Pancreas (tissue), 10 donors: ENCODE results near the gene TNNI2. TPM values are rescaled to one million over a fixed set of nuclear protein-coding genes. Genes with fewer than 3 reads are reported as not detected.

ENCODE experiments used
- ATAC-seq, 4 donors: fragments of 200-7000 bp; cut with Tn5 transposase; one replicate each; pipeline versions ENCODE4 v1.8.0 to v1.9.1; 2020; ENCODE audit warnings: mild to moderate bottlenecking in 4 of 4, moderate library complexity in 4 of 4
- DNase-seq, 6 donors: peaks; one replicate each; pipeline ENCODE4 v3.0.0-alpha.2; 2020
- FAIRE-seq: peaks from 2 replicates; lab custom pipeline; 2012; peaks lifted over from hg19 to GRCh38; lab: Jason Lieb, UNC
- H3K27ac ChIP-seq, 4 donors: fragments of 200-600 bp; sonication (generic); 1 replicate in 3 of 4; 2 replicates in 1 of 4; pipeline versions ENCODE4 v1.5.0 to v1.8.0; 2020
- H3K27me3 ChIP-seq, 4 donors: fragments of 200-600 bp; one replicate each; pipeline ENCODE4 v1.8.0; 2021
- H3K36me3 ChIP-seq, 3 donors: fragments of 200-600 bp; sonication (generic) in 1 of 3; one replicate each; pipeline versions ENCODE4 v1.5.0 to v1.8.0; 2020 to 2021
- H3K4me1 ChIP-seq, 3 donors: fragments of 200-600 bp; one replicate each; pipeline ENCODE4 v1.8.0; 2021
- H3K4me3 ChIP-seq, 4 donors: fragments of 200-600 bp; sonication (generic) in 2 of 4; one replicate each; pipeline versions ENCODE4 v1.5.0 to v1.8.0; 2020 to 2021
- H3K9me3 ChIP-seq, 4 donors: fragments of 200-600 bp; one replicate each; pipeline ENCODE4 v1.8.0; 2021
- WGBS, 2 donors: extraction: QIAGEN DNeasy Blood & Tissue Kit; methylation state at CpG; one replicate each; pipeline ENCODE4 v1.1.7; 2013; 5-methylcytosine and 5-hydroxymethylcytosine counted together
- intact Hi-C, 3 donors: fragments of 100-400 bp; cut with DNase I; formaldehyde crosslinking; loops; one replicate each; pipeline versions ENCODE4 v1.11.1 to v1.14.2; 2022
- polyA plus RNA-seq, 2 donors: library from polyadenylated mRNA; stranded (reverse); fragments of 200-250 nt; gene quantifications; one replicate each; pipeline ENCODE4 v1.2.3, GENCODE V29; 2013
- total RNA-seq, 6 donors: library from RNA; stranded (reverse); fragmentation: NEBNext Ultra II Directional in 4 of 6; extraction: Animal tissue kit (Norgen Biotek cat#: 25700) in 4 of 6; gene quantifications; one replicate each; pipeline versions ENCODE4 v1.2.1 to v1.2.4, GENCODE V29; 2021 to 2023
- TF ChIP-seq, protein P1 (sequence below), 4 donors: fragments of 200-600 bp; sonication (generic) in 3 of 4; IDR thresholded peaks; one replicate each; pipeline versions ENCODE4 v1.5.0 to v1.8.0; 2021; ENCODE audit warnings: antibody characterized with exemption in 4 of 4
- donor health status: healthy with polysubstance abuse.
- donor health status: DM: no; HTN: no; CAD: no; lungs with moderate emphysema.
- donor health status: DM: no; HTN: no; CAD: no.
- donor health status: control.
- donor health status: control.
- donor health status: Bipolar disorder and iron deficiency.
- donor health status: DM: yes; HTN: yes; CAD: no.
- donor health status: DM: no; HTN: no; CAD: no.
- donor health status: DM: no; HTN: no; CAD: no.
- donor health status: DM: yes; HTN: yes; CAD: no.

Gene TNNI2
- total and polyA plus RNA-seq, 8 donors, result 2.5 to 57.4 (median 6.6) TPM; not detected in 1

GRCh38 chr11:1868056-1868635 lies 29.4 kb downstream of the TNNI2 start:
- Histone ChIP-seq H3K36me3 (no peaks in the 10 kb centered on the region), H3K4me3 (no peak overlapping the region), H3K27ac (no peak overlapping the region), H3K4me1 (peaks cover 11 to 27% (median 15%) of the 10 kb centered on the region in 3 donors), H3K9me3 (no peaks in the 10 kb centered on the region), H3K27me3 (no peaks in the 10 kb centered on the region)
- FAIRE-seq (no peak), DNase-seq (peak in 2 of 6 donors; percentile 34 to 75), ATAC-seq (no peak)
- 83 to 92% methylated on average over 14 of the region's 14 CpGs for WGBS, 2 donors
- intact Hi-C loops, result no loop called here
- TF ChIP-seq, protein P1, sequence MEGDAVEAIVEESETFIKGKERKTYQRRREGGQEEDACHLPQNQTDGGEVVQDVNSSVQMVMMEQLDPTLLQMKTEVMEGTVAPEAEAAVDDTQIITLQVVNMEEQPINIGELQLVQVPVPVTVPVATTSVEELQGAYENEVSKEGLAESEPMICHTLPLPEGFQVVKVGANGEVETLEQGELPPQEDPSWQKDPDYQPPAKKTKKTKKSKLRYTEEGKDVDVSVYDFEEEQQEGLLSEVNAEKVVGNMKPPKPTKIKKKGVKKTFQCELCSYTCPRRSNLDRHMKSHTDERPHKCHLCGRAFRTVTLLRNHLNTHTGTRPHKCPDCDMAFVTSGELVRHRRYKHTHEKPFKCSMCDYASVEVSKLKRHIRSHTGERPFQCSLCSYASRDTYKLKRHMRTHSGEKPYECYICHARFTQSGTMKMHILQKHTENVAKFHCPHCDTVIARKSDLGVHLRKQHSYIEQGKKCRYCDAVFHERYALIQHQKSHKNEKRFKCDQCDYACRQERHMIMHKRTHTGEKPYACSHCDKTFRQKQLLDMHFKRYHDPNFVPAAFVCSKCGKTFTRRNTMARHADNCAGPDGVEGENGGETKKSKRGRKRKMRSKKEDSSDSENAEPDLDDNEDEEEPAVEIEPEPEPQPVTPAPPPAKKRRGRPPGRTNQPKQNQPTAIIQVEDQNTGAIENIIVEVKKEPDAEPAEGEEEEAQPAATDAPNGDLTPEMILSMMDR (IDR thresholded peaks at IDR 0.05), result no peak

DNA sequence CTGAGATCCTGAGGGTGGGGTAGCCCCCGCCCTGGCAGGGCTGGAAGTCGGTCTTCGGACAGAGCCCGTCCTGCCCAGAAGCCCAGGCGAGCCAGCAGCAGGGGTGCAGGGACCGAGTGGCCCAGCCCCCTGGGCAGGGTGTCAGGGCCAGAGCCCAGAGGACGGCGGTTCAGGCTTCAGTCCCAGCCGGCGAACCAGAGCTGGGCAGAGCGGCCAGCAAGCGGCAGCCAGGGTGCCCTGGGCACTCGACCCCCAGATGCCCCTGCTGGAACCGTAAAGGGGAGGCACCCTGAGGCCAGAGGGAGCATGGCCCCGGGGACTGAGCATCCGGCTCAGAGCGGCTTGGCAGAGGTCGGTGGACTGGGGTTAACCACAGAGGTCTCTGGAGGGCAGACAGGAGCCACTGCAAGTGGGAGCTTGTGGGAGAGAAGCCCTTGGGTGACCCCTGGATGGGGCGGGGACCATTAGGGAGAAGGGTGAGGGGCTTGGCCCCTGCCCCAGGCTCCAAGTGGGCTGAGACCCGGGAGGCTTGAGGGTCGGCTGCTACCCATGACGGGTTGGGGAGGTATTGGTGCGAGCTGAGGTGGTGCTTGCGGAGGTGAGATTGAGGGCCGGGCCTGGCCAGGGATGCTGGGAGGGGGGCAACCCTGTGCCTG lies 30.0 kb downstream of the TNNI2 start:
- WGBS, 2 donors, result 82 to 86% methylated on average over 25 of the region's 25 CpGs
- DNase-seq, result peak in 2 of 6 donors; percentile 40 to 54
- no peak for ATAC-seq
- Histone ChIP-seq H3K4me3 (no peak overlapping the region), H3K9me3 (no peaks in the 10 kb centered on the region), H3K4me1 (peaks cover 5 to 20% (median 9%) of the 10 kb centered on the region in 3 donors), H3K36me3 (no peaks in the 10 kb centered on the region), H3K27ac (no peak overlapping the region), H3K27me3 (no peaks in the 10 kb centered on the region)
- TF ChIP-seq, protein P1 (IDR thresholded peaks at IDR 0.05), result no peak
- intact Hi-C loops, result no loop called here
- FAIRE-seq, result no peak

- ATAC-seq (peak in 2 of 4 donors; percentile 9 to 28), FAIRE-seq (no peak), DNase-seq (peak in 3 of 6 donors; percentile 41 to 70 (median 59))
- no peaks in the 10 kb centered on the region for H3K9me3 ChIP-seq
- TF ChIP-seq, protein P1 (IDR thresholded peaks at IDR 0.05), result no peak
- H3K27me3 ChIP-seq, result no peaks in the 10 kb centered on the region
- H3K36me3 ChIP-seq, result no peaks in the 10 kb centered on the region
- intact Hi-C loops, result no loop called here
- peaks cover 5 to 13% (median 5%) of the 10 kb centered on the region in 3 donors for H3K4me1 ChIP-seq
- WGBS, 2 donors, result 75 to 82% methylated on average over 32 to 34 of the region's 34 CpGs
- no peak overlapping the region for H3K4me3 ChIP-seq
- H3K27ac ChIP-seq, result no peak overlapping the region
Observed at GRCh38 chr11:1869427-1870325, 30.9 kb downstream of the TNNI2 start.

GRCh38 chr11:1870326-1870696 lies 31.5 kb downstream of the TNNI2 start:
- H3K4me3 ChIP-seq, result no peak overlapping the region
- ATAC-seq, result peak; percentile 53 to 80 (median 63)
- intact Hi-C loops, result no loop called here
- H3K27me3 ChIP-seq, result no peaks in the 10 kb centered on the region
- WGBS, 2 donors, result 52 to 62% methylated on average over 12 of the region's 12 CpGs
- no peaks in the 10 kb centered on the region for H3K36me3 ChIP-seq
- TF ChIP-seq, protein P1 (IDR thresholded peaks at IDR 0.05), result no peak
- DNase-seq, result peak in 1 of 6 donors; percentile 62
- no peaks in the 10 kb centered on the region for H3K9me3 ChIP-seq
- peaks cover 5 to 12% (median 5%) of the 10 kb centered on the region in 3 donors for H3K4me1 ChIP-seq
- no peak for FAIRE-seq
- H3K27ac ChIP-seq, result no peak overlapping the region
